Hepatic stellate cell (primary cell): ENCODE measurements around the gene ADCYAP1R1.

Source experiments
- DNase-seq: peaks from one replicate; pipeline ENCODE4 v3.0.0; 2011; ENCODE audit warnings: low spot score

ADCYAP1R1 gene

DNA sequence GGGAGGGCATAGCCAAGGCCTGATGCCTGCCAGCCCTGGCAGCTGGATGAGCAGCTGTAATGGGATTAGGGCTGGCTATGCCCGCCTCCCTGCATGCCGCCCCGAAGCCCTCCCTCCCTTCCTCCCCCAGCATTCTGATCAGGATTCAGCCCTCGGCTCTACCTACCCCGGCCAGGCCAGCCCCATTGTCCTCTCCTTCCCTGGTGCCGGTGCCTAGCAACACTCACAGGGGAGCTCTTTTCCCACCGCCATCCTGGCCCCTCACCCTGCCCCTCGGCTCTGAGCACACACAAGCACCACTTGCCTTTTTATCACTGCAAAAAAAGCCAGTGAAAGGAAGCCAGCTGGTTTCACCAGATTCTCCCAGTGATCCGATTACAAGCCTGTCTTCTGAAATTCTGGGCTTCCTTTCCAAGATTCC is 9.0 kb upstream of the ADCYAP1R1 start:
- no peak for DNase-seq

DNA sequence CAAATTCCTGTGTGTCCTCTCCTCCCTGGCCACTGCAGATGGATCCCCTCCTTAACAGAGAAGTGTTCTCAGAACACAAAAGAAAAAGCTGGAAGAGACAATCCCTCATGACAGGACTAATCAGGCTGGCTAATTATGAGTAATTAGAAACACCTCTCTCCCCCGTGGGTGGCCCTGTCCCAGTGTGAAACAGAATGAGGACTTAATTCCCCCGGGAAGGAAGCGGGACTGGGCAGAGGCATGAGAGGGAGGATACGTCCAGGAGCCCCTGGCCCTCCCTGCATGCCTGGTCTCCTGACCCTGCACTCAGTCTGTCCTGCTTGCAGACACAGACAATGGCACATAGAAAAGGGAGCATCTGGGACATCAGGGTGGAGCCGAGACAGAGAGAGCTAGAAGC is 7.6 kb upstream of the ADCYAP1R1 start:
- DNase-seq: no peak

DNA sequence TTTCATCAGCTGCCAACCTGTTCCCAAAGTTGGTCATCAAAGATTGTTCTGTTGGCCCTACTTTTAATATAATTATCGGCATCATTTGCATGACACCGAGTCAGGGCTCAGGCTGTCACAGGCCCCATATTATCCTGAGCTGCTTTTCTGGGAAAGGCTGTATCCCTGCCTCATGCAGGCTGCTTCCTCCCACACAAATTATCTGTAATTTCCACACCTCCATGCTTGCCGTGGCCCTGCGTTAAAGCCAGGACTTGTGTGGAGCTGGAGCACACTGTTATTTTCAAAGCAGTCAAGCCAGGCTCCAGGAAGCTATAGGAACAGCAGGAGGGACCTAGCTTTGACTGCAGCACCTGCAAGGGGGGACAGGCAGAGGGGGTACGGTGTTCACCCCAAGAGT is 5.4 kb upstream of the ADCYAP1R1 start:
- DNase-seq: no peak

DNA sequence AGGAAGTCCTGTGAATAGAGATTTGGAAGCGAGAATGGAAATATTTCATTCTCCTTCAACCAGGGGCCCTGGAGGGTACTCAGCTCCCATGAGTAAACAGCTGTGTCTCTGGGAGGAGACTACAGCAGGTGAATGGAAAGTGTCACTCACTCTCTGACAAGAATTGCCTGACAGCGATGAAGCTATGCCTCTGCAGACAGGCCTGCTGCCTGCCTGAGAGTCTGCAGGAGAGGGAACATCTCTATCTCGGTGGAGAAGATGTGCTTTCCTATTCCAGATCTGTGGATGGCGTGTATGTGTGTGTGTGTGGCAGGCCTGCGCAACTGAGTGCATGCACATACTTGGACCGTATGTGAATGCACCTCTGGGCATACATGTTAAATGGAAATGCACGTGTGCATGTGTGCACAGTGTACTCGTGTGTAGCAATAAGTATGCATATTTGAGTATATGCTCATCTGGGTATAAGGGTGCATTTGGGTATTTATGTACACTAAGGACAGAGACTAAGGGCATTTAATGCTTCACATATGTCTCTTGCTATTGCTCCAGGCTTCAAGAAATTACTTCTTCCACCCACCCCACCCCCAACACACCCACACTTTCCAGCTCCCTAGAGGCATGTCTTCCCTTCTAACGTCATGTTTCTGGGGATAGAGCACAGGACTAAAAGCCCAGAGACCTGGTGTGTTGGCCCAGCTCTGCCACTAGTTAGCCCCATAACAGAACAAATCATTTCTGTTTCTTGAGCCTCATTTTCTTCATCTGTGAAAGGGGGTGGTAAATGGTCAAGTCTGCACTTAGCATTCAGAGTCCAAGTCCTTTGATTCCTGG is 4.6 kb upstream of the ADCYAP1R1 start:
- DNase-seq: no peak

DNA sequence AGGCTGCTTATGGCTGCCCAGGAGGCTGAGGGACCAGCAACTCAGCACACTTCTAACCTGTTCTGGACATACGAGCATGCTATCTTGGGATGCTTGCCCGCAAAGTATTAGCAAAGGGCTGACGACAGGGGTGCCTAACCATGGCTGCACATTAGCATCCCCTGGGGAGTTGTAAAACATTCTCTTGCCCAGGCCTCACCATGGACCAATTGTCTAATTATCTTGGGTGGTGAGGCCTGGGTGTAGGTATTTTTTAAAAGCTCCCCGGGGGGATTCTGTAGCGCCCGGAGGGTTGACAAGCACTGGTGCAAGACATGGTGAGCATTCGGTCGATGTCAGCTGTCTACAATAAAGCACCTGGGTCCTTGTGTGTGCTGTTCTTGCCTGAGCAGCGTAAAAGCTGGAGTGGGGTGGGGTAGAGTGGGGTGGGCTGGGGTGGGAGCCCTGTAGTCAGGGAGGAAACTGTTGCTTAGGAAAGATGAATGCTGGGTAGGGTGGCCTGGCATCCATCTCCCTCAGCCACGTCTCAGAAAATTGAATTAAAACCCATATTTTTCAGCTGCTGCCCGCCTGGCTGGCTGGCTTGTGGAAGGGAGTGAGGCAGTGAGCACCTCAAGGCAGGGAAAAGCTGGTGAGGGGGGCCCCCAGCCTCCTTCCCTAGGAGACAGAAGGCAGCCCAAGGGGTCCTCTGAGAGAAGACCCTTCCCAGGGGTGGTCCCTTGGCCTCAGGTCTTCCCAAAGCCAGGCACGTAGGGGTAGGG is 2.9 kb upstream of the ADCYAP1R1 start:
- DNase-seq: no peak

DNA sequence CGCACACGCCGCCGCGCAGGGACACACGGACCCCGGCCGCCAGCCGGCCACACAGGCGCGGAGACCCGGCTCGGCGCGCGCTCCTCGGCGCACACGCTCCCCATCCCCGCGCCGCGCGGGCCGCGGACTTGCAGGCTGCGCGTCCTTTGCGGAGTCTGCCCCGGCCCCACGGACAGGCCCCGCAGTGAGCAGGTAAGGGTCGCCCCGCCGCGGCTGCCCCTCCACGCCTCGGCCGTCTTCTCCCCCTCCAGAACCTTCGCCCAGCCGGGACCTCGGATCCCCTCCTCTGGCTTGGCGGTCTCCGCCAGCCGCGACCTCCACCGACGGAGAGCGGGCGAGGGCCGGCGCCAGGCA is 356 bp downstream of the ADCYAP1R1 start:
- no peak for DNase-seq

DNA sequence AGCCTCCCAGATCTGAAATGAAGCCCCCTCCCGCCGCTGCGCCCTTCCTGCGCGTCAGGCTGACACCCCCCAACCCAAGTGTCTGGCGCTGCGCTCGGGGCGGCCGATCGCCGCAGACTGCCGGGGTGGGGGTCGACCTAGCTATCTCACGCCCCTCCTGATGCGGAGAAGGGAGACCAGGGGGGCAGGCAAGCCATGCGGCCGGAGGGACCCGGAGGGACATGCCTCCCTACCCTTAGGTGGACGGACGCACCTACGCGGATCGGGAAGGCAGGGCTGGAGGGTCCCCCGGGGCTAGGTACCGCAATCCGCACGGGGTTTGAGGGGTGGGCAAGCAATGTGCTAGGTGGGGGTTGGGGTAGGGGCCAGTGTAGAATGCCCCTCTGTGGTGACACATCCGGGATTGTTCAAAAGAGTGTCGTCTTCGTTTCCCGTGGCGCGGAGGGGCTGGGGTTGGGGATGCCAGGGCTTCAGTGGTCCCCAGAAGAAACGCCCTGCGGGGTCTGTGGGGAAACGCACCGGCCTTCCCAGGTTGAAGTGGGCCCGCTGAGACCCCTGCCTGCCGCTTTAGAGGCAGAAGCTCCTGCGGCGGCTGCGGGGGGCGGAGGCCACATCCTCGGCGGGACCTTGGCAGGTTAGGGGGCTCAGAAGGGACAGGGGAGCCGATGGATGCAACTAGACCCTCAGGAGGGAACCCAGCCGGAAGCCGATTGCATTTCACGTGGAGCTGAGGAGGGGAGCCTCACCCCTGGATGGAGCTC is 913 bp downstream of the ADCYAP1R1 start:
- DNase-seq: no peak

DNA sequence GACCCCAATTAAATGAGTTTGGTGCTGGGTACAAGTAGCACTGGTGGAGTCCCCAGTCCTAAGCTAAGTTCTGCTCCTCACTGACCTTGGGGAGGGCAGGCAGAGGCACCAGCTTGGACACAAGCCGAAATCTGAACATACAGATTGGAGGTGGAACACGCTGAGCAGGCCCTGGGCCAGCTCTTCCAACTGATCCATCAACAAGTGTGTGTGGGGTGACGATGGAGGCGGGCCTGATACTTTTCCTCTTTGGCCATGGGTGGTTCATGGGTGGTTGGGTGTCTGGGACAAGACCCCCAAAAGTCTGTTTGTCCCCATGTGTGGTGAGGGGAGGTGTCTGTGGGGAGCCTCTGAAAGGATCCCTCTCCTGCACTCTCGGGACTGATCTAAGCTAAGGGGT is 1.9 kb downstream of the ADCYAP1R1 start:
- DNase-seq: no peak

DNA sequence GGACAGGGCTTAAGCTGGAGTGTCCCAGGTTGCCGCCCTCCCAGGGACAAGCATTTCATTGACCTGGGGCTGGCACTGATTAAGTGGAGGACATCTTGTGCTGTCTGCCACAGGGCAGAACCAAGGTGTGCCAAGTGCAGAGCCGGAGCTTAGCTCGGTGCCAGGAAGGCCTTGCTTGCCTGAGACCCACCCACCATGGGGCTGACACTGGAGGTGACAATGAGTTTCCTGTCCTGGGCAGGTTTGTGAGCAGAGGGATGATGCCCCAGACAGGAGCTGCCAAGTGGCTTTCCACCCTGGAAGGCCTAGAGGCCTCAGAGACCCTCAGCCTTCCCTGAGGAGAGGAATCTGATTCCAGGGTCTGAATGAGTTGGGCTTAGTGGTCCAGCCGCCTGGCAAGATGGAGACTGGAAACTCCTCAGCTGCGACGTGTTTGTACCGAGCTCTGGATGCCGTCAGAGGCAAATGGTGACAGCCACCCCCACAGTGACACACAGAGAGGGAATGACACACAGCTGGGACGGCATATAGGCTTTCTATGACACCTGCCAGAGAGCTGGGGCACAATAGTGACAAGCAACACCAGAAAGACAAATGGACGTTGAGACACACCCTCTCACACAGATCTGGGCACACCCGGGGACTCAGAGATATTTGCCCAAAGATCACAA is 2.6 kb downstream of the ADCYAP1R1 start:
- no peak for DNase-seq

DNA sequence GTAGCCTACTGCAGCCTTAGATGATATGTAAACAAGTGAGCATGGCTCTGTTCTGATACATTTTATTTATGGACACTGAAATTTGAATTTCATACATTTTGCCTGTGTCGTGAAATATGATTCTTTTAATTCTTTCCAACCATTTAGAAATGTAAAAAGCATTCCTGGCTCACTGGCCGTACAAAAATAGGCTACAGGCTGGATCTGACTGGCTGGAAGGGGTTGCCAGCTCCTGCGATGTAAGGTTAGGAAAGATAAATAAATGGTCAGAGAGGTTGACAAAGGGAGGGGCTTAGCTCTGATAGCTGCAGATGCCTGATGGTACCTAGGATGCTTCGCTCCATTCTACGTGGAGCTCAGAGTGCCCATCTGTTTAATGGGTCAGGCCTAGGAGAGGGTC is 3.4 kb downstream of the ADCYAP1R1 start:
- DNase-seq: no peak

DNA sequence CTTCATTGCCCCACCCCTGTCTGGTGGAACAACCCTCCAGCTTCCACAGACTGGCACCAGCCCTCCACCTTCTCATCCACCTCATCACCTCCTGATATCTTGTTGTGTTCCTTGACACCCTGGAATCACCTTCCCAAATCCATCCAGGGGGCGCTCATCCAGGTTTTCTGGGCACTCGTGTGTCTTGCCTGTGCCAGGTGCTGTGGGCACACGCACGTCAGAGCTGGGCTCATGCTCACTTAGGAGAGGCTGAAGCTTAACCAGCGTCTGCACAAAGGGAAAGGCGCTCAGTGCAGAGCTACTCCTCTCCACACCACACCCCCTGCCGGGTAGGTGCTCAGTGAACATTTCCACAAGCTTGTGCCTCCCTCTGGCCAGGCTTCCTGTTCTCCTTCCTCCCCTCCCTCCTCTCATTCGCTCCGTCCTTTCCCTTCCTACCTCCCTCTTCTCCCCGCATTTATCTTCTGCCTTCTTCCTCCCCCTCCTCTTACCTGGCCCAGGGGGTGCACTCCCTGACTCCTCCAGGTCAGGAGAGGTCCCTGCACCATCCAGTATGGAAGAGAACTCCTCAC is 4.8 kb downstream of the ADCYAP1R1 start:
- no peak for DNase-seq

DNA sequence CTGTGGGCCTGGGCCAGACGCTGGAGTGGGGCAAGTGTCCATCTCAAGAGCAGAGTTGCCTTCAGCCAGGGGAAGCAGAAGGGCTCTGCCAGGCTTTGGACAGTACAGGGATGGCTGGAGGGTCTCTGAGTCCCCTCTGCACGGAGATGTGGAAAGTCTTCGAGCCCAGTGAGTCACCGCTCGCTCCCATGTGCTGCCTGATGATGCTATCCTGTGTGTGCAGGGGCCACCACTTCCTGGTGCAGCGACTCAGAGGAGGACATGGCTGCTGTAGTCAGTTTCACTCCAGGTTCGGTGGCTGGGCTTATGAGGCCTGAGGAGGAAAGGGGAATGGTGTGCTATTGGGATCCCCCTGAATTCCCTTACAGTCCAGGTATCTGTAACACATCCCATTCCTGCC is 6.0 kb downstream of the ADCYAP1R1 start:
- peak; percentile 27 for DNase-seq

DNA sequence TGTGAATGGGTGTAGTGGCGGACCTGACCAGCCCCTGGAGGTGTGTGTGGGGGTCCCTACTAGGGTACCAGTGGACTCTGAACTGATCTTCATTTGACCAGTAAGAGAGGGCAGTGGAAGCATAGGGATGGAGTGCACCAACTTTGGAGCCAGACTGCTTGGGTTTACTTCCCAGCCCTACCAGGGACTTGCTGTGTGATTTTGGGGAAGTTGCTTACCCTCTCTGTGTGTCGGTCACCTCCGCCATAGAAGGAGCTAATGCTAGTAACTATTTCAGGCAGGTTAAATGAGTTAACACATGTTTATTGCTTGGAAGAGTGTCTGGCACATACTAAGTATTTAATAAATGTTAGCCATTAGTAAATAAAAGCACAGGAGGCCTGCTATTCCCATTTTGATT is 6.6 kb downstream of the ADCYAP1R1 start:
- DNase-seq: no peak

DNA sequence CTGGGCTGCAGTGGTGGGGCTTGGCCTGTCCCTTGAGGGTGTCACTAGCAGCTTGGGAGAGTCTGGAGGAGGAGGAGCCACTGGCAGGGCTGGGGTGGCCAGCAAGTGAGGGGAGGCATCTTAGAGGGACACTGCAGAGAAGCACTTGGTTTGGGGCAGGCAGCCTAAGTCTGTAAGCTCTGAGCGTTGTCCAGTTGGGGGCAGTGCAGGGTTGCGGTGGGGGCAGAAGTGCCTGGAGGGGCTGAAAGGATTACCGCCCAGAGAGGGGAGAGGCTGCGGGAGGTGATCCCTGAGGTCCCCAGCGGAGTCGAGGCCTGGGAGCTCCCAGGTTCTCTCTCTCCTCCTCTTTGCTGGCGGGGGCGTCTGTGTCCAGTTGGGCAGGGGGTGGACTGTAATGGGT is 7.4 kb downstream of the ADCYAP1R1 start:
- no peak for DNase-seq

DNA sequence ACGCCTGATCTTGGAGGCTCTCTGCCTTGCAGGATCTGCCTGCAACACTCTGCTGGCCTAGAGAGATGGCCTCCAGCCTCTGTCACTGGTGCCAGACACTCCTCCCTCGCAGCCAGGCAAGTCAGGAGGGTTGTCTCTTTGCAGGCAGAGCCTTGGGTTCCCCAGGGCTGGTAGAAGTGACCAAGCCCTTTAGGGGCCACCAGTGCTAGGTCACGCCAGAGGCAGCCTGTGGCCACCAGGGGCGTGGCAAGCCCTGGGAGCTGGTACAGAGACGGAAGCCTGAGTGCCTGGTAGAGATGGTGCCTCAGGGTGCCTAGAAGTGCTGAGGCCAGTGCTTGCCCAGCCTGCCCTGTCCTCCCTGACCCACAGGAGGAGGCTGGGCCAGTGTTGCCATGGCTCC is 9.1 kb downstream of the ADCYAP1R1 start:
- no peak for DNase-seq

DNA sequence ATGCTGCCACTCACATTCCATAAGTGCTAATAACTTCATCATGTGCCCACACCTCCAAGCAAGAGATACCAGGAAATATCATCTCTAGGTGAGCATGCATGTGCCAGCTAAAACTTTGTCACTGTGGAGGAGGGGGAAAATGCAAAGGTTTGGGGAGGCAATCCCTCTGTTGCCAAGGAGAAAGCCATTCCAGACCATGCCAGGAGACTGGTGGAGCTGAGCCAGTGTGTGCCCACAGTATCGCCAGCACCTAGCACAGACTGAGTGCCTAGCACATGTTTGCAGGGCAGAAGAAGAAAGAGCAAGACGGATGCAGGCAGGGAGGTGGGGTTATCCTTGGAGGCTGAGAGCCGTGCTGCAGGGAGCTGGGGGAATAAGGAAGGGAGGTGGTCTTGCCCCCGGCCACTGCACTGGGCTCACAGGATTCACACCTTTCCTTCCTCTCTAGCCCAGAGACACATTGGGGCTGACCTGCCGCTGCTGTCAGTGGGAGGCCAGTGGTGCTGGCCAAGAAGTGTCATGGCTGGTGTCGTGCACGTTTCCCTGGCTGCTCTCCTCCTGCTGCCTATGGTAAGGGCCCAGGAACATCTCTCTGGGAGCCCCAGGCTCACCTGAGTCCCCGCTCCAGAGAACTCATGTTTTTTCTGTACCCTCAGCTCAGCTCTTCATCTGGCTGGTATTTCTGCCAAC is 10.8 kb downstream of the ADCYAP1R1 start:
- DNase-seq: no peak

DNA sequence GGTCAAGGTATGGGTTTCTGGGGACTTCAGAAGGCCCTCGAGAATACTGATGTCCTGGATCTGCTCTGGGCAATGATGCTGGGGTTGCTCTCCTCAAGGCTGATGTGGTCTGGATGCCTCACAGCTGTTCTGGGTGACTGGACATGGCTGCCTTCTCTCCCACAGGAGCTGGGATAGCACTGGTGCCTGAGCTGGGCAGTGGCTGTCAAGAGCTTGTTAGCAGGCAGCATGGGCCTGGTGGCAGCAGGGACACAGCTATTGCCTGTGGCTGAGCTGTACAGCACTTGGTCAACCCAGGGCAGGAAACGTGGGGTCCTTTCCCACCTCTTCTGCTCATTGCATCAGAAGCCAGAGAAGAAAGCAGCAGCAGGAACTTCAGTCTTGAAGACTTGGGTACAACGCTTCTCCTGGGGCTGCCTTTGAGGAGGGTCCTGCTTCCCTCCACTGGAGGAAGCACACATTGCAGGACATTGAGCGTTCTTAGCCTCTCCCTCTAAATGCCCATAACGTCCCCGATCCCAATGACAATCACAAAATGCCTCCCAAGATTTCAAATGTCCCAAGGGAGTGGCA is 13.0 kb downstream of the ADCYAP1R1 start:
- no peak for DNase-seq

DNA sequence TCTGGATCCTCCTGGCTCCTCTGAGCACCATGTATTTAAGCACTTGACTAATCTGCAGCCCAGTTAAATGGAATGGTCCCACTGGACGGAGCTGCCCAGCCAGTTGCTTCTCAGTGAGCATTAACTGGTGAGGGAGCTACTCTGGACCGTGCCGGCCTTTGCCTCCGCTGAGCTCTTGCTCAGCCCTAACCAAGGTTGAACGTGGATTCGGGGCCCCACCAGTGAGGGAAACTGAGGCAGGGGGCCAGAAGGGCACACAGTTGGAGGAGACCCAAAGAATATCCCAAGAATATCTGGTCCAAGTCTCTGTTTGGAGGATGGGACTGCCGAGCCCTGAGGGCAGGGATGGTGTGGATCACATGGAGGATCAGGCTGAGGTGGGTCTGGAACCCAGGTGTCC is 13.7 kb downstream of the ADCYAP1R1 start:
- no peak for DNase-seq

DNA sequence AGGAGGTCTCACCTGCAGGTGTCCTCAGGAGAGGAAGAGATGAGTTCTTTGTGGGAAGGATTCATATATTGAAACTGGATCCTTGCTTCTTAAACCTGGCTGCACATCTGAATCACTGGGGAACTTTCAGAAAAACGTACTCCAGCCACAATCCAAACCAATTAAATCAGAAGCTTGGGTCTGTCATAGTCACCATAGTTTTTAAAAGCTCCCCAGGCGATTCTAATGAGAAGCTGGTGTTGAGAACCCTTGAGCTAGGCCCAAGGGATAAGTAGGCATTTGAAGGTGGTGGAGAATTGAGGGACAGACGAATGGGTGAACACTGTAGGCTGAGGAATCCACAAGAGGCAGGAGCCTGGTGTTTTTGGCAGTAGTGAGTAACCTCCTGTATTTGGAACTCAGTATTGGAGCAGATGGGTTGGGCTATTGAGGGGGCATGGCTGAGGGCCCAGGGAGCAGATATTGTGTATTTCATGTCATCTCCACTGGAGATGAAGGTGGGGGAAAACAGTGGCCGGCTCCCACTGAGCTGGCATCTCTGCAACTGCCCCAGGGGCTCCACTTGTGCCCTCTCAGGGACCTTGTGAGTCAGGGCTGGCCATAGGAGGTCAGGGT is 14.5 kb downstream of the ADCYAP1R1 start:
- no peak for DNase-seq

DNA sequence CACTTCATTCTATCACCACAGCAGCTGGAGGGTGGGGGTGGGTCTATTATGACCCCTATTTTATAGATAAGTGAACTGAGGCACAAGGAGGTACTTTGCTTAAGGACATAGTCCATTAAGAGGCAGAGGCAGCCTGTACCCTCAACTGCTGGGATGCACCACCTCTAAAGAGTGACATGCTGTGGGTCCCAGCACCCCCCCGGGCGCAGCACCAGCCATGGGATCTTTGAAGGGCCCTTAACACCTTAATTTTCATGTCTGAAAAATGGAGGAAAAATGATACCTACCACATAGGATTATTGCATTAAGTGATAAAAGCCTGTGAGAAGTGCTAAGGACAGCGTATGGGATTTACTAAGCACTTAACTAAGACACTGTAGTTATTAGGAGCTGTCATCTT is 15.4 kb downstream of the ADCYAP1R1 start:
- DNase-seq: no peak
